ENCODE data around the gene FBXO31. TPM values are rescaled to one million over a fixed set of nuclear protein-coding genes. Genes with fewer than 3 reads are reported as not detected.

Gene FBXO31, protein sequence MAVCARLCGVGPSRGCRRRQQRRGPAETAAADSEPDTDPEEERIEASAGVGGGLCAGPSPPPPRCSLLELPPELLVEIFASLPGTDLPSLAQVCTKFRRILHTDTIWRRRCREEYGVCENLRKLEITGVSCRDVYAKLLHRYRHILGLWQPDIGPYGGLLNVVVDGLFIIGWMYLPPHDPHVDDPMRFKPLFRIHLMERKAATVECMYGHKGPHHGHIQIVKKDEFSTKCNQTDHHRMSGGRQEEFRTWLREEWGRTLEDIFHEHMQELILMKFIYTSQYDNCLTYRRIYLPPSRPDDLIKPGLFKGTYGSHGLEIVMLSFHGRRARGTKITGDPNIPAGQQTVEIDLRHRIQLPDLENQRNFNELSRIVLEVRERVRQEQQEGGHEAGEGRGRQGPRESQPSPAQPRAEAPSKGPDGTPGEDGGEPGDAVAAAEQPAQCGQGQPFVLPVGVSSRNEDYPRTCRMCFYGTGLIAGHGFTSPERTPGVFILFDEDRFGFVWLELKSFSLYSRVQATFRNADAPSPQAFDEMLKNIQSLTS
- total RNA-seq (10 to 100 TPM; 58.3 to 94.3 (median 74.0) TPM), polyA plus RNA-seq (10 to 100 TPM; 15.1 to 21.4 TPM)
- long read RNA-seq, donor 1, full-length matches to known transcripts = 16 of 71 reads
- long read RNA-seq, donor 1, partial matches to known transcripts = 12 of 71 reads
- long read RNA-seq, donor 1, other reads (novel, unspliced or antisense) = 43 of 71 reads
- long read RNA-seq, donor 2, full-length matches to known transcripts = 2 of 55 reads
- long read RNA-seq, donor 2, partial matches to known transcripts = 18 of 55 reads
- long read RNA-seq, donor 2, other reads (novel, unspliced or antisense) = 35 of 55 reads
- long read RNA-seq, donor 3, partial matches to known transcripts = 7 of 18 reads
- long read RNA-seq, donor 3, other reads (novel, unspliced or antisense) = 11 of 18 reads

DNA sequence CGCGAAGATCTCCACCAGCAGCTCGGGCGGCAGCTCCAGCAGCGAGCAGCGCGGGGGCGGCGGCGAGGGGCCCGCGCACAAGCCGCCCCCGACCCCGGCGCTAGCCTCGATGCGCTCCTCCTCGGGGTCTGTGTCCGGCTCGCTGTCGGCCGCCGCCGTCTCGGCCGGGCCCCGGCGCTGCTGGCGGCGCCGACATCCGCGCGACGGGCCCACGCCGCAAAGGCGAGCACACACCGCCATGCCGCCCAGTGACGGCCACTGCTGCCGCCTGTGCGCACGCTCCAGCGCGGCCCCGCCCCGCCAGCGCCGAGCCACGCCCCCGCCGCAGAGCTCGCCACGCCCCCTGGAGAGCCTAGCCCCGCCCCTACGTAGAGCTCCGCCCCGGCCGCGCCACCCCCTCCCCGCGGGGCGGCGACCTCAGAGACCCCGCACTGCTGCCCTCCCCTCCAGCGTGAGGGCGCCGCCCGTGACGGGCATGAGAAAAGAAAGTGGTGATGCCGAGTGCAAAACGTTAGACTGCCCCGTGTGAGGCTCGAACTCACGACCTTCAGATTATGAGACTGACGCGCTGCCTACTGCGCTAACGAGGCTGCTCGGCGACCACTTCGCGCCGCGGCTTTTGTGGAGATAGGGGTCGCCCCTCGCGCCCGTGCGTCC lies at the start of gene FBXO31:
TSS of gene FBXO31 (minus strand) at position 272 of the 657 bp plus-strand sequence. CDS start at position 240, 32 bp downstream.
- Histone ChIP-seq H3K9me3 (no peaks in the 10 kb centered on the region), H3K27ac (peak within 1 kb of the TSS; percentile 74 to 92 (median 90)), H3K4me3 (peak within 1 kb of the TSS; percentile 47 to 81 (median 66)), H3K4me1 (peaks cover 14 to 67% (median 59%) of the 10 kb centered on the region in 9 donors), H3K27me3 (no peaks in the 10 kb centered on the region), H3K36me3 (no peaks in the 10 kb centered on the region)
- WGBS, 2 donors = 0 to 1% methylated on average over 87 to 92 of the region's 92 CpGs
- TF ChIP-seq, protein P1, sequence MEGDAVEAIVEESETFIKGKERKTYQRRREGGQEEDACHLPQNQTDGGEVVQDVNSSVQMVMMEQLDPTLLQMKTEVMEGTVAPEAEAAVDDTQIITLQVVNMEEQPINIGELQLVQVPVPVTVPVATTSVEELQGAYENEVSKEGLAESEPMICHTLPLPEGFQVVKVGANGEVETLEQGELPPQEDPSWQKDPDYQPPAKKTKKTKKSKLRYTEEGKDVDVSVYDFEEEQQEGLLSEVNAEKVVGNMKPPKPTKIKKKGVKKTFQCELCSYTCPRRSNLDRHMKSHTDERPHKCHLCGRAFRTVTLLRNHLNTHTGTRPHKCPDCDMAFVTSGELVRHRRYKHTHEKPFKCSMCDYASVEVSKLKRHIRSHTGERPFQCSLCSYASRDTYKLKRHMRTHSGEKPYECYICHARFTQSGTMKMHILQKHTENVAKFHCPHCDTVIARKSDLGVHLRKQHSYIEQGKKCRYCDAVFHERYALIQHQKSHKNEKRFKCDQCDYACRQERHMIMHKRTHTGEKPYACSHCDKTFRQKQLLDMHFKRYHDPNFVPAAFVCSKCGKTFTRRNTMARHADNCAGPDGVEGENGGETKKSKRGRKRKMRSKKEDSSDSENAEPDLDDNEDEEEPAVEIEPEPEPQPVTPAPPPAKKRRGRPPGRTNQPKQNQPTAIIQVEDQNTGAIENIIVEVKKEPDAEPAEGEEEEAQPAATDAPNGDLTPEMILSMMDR (IDR thresholded peaks at IDR 0.05) = no peak
- ATAC-seq (peak; percentile 82 to 94 (median 88)), DNase-seq (peak; percentile 84 to 90)
- intact Hi-C loops (cut with DNase I) = loop anchor here in 8 of 10 donors (5.0 to 10.0 kb wide), 4 partner anchors 56 to 819 kb away; partner anchors contain the start of genes C16orf95 (in 3 of the 8) and FOXC2 (in 1 of the 8)

DNA sequence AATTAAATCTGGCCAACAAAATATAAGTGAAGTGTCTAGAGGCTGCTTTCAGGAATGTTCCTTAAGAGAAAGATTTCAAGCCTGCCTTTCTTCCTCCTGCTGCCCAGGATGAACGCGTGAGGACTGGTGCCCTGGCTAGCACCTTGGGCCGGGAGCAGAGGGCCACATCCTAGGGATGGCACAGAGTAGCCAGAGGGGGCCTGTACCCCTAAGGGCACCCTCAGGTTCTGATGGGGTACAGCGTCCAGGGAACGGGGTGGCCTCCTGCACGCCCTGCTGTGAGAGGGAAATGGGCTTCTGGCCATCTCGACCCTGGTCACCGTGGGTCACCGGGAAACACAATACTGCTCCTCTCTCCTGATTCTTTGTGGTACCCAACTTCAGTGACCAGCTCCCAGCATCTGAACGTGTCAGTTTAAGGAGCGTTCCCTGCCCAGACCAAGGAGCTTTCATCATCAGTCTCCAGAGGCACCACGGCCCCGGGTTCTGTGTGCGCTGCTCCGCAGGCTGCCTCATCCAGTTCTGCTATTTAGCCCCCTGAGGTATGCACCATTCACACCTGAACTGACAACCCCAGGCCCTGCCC lies 48.8 kb upstream of the FBXO31 start:
- Histone ChIP-seq H3K27ac (no peak overlapping the region), H3K4me3 (no peak overlapping the region), H3K27me3 (no peaks in the 10 kb centered on the region), H3K36me3 (peaks cover 0 to 52% (median 8%) of the 10 kb centered on the region in 9 donors), H3K9me3 (no peaks in the 10 kb centered on the region), H3K4me1 (peaks cover 16 to 49% (median 35%) of the 10 kb centered on the region in 9 donors)
- TF ChIP-seq, protein P1 (IDR thresholded peaks at IDR 0.05) = no peak
- intact Hi-C loops (cut with DNase I) = loop anchor here in 1 of 10 donors (10.0 kb wide), 1 partner anchor 52 kb away; no protein-coding TSS in a partner anchor
- WGBS, 2 donors = 90 to 91% methylated on average over 15 of the region's 15 CpGs
- DNase-seq (no peak), ATAC-seq (peak in 1 of 8 donors; percentile 28)

DNA sequence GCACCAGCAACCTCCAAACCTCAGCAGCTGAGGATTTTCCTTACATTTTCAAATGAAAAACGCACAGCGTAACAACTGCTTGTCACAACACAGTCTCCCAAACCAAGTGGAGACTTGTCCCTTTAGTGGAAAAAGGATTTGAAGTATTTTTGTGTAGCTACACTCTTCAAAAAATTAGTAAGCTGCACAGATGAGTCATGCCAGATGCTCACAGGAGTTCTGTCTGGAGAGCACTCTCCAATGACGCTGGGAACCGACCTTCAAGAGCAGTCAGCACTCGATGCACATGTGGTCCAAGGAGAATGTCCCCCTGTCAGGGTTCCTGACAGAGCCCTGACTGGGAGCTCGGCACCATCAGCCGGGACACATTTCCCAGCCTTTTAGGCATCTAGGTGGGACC lies 48.4 kb upstream of the FBXO31 start:
- peaks cover 0 to 57% (median 8%) of the 10 kb centered on the region in 9 donors for H3K36me3 ChIP-seq
- TF ChIP-seq, protein P1 (IDR thresholded peaks at IDR 0.05) = no peak
- no peaks in the 10 kb centered on the region for H3K27me3 ChIP-seq
- peaks cover 16 to 48% (median 33%) of the 10 kb centered on the region in 9 donors for H3K4me1 ChIP-seq
- H3K9me3 ChIP-seq = no peaks in the 10 kb centered on the region
- 50 to 57% methylated on average over 7 of the region's 7 CpGs for WGBS, 2 donors
- peak in 2 of 8 donors; percentile 48 to 79 for ATAC-seq
- no peak overlapping the region for H3K4me3 ChIP-seq
- no peak overlapping the region for H3K27ac ChIP-seq
- intact Hi-C loops (cut with DNase I) = loop anchor here in 1 of 10 donors (10.0 kb wide), 1 partner anchor 53 kb away; no protein-coding TSS in a partner anchor
- no peak for DNase-seq

Data from heart right ventricle (tissue), 16 donors.